Stromal cell of bone marrow (primary cell): Measurements from ENCODE around the gene TUBA3E.
"Not testable (repeated sequence)": the region's sequence is repeated elsewhere in the genome, so short reads cannot be mapped to it uniquely, and the experiment has no call there.

Experiments
- DNase-seq: peaks from one replicate; pipeline ENCODE4 v3.0.0-alpha.2; 2012; ENCODE audit warnings: low read depth

The TUBA3E gene

DNA sequence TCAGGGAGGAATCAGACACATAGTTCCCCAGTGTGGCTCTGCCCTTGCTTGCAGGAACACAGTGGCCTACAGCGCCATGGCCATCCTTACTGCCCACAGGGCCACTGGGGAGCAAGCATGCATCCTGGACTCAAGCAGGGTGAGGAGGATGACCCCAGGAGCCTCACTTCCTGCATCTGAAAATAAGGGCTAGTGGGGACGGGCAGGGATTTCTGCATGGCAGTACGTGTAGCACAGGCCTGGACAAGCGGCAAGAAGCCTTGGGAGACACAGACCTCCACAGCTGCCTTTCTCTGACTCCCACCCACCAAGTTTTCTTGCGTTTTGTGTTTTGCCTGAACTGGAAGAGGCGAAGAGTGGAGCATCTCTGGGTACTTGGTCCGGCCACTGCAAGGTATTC, 35.8 kb downstream of the TUBA3E start:
- not testable (repeated sequence) for DNase-seq

DNA sequence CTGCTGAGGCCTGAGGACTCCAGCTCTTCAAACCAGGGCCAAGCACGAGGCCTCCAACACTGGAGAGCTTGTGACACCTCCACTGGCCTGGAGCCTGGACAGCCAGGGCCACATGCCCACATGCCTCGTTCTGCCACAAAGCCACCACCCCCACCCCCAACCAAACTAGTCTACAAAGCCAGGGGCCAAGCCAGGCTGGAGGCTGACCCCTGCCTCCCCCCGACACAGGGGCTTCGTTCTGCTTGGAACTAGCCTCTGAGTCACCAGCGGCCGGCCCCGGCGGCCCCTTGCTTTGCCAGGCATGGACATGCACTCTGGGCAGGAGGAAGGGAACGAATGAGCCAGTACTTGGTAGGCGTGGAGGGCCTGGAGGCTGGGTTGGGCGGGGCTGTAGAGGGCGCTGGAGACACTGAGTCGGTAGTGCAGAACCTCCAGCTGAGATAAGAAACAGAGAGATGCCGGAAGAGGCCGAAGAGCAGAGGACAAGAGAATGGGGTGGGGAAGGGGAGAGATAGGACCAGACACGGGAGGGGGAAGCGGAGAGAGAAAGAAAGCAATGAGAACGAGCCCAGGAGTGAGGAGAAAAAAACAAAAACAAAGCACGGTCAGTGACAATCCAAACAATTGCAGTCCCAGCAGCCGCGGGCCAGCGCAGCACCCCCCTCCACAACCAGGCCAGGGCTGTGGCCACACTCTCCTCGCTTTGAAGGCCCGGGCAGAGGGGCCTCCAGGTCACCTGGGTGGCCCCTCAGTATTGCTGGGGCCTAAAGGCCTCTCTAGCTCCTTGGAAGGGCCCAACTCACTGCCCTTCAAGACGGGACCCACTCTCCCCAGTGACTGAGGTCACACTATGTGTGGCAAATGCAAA, 37.2 kb downstream of the TUBA3E start:
- DNase-seq: not testable (repeated sequence)

DNA sequence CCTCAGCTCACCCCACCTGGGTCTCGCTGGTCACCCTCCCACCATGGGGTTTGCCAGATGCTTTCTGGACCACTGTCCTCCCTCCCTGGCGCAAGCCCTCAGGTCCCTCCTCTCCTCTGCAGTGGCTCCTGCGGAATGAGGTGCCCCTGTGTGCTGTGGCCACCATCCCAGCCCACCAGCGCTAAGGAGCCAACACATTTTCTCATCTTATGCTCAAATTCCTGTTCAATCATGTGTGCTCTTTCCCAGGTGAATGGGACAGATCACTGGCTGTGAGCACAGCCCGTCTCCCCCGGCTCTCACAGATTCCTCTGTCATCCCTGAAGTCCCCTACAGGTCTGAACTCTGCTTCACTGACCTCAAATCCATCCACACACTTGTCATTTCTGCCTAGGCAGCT, 38.1 kb downstream of the TUBA3E start:
- DNase-seq: no peak

DNA sequence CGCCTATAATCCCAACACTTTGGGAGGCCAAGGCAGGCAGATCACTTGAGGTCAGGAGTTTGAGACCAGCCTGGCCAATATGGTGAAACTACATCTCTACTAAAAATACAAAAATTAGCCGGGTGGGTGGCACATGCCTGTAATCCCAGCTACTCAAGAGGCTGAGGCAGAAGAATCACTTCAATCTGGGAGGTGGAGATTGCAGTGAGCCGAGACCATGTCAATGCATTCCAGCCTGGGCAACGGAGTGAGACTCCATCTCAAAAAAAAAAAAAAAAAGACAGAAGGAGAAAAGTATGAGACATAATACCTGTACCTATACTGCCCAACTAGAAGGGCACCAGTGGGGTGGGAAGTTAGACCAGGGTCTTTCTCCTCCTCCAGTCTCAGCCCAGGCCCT, 38.9 kb downstream of the TUBA3E start:
- not testable (repeated sequence) for DNase-seq

DNA sequence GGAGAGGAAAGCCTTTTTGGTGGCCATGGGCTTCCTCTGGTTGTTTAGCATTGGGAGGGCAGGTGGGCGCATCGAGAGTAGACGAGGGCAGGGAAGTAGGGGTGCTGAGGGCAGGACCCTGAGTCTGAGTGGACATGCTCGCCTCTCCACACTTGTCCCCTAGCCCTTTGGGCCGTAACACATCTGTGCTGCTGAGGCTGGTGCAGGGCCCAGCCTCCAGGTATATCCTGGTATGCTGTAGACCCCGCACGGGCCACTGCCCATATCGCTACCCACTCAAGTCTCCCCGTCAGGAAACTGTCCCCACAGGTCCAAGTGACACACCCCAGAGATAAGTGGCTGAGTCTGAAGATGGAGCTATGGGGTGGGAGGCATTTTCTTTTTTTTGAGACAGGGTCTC, 39.6 kb downstream of the TUBA3E start:
- no peak for DNase-seq

DNA sequence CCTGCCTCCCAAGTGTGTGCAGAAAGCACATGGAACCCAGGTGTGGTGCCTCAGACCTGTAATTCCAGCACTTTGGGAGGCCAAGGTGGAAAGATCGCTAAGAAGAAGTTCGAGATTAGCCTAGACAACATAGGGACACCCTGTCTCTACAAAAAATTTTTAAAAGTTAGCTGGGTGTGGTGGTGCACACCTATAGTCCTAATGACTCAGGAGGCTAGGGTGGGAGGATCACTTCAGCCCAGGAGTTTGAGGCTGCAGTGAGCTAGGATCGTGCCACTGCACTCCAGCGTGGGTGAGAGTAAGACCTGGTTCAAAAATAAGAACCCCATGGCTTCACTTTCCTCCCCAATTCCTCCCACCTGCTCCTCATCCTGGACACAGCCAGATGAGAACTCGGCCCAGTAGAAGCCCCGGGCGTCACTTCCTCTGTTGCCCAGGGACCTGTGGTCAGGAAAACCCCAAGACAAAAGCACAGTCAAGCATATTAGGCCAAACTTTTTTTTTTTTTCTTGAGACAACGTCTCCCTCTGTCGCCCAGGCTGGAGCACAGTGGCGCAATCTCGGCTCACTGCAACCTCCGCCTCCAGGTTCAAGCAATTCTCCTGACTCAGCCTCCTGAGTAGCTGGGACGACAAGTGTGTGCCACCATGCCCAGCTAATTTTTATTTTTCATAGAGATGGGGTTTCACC, 40.3 kb downstream of the TUBA3E start:
- DNase-seq: not testable (repeated sequence)

DNA sequence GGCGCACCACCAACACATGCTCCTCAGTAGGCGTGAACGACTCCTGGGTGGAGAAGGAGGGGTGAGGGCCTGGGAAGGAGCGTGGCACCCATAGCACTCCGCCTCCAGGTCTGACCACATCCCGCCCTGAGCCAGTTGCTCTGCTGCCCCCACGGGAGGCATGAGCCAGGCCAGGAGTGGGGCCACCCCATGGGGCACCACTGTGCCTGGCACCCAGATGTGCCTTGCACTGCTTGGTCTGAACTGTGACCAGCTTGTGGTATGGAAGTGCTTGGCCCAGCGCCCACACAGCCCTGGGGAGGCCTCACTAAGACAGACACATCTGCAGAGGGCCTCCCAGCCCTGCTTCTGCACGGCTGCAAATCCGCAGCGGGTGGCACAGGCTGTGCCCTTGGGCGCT, 40.9 kb downstream of the TUBA3E start:
- not testable (repeated sequence) for DNase-seq

DNA sequence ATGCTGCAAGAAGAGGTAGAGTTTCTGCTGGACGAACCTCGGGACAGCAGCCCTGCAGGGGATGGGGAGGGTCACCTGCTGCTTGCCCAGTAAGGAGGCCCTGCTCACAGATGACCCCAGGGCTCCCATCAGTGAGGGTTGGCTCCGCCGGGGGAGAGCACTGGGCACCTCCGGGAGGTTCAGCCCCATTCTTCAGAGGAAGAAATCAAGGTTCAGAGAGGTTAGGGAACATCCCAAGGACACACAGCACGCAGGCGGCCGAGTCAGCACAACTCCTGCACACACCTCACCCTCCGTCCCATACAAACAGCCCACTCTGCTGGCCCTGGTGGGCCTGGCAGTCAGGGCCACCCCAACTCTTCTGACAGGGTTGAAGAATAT, 41.6 kb downstream of the TUBA3E start:
- DNase-seq: no peak

DNA sequence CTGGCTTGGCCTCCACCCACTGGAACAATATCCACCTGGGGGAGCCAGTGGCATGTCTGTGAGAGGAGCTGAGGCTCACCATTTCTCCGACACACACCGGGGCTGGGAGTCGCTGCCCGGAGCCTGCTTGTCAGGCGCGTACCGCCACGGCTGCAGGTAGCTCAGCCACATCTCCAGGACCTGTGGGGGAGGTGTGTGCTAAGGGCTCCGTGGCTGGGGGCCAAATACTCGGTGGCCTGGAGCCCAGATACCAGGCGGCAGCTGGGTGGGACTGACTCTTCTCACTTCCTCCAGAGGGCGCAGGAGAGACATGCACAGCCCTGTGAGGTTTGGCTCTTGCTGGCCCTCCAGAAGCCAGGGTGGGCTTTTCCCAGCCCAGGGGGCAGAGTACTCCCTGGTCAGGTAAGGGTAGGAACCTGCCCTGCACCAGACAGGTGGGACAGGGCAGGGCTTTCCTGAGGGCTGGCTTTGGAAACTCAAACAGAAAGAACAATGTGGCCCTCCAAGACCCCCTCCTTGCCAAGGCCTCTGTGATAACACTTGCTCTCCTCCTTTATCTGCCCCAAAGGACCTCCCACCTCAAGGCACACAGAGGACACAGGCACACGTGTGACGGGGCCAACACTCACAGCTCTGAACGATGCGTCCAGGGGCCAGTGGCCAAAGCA, 42.1 kb downstream of the TUBA3E start:
- peak; percentile 8 for DNase-seq

DNA sequence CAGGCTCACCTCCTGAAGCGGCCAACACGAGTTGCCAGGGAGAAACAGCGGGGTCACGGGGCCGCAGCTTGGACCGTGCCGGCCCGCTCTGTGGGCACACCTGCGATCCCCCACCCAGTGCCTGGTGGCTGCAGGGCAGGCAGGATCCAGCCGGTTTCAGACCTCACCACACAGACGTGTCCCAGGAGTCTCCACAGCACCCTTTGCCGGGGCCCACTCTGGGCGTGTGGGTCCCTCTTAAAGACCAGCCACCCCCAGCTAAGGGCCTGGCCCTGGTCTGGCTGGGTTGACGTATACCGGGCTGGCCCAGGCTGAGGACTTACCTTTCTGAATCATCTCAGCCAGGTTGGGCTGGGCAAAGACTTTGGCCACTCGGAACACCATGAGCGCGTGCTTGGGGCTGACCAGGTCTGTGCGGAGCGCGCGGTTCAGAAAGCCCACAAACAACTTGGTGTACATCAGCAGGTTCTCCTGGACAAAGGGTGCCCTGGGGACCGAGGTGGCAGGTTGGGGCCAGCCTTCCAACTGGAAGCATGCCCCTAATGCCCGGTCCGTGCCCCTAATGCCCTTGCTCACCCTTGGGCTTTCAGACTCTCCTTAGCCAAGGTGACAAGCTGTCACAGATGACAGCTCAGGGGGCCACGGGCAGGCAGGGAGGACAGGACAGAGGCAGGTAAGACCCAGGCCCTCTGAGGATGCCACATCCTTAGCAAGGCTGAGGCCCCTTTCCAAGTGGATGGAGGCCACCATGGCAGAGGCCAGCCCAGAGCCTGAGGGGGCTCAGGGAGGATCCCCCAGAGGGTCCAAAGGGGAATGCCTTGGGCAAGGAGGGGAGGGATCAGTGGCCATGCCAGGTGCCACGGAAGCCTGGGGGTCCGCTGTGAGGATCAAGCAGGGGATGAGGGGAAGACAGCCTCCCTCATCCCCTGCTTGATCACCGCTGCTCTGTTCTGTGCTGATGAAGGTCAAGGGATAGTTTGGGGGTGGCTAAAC, 43.2 kb downstream of the TUBA3E start:
- DNase-seq: no peak

DNA sequence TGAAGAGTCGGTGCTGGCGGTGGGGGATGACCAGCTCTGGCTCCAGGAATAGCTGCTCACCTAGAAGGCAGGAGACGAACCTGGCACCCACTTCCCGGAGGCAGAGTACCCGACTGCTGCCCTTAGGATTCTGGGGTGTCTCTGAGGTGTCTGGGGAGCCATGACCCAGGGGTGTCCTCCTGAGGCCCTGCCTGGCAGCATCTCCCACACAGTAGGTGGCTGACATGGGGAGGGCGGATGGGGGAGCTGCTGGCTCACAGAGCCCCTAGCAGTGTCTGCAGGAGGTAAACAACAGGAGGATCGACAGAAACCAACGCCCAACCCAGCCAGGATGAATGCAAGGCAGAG, 43.8 kb downstream of the TUBA3E start:
- DNase-seq: not testable (repeated sequence)

DNA sequence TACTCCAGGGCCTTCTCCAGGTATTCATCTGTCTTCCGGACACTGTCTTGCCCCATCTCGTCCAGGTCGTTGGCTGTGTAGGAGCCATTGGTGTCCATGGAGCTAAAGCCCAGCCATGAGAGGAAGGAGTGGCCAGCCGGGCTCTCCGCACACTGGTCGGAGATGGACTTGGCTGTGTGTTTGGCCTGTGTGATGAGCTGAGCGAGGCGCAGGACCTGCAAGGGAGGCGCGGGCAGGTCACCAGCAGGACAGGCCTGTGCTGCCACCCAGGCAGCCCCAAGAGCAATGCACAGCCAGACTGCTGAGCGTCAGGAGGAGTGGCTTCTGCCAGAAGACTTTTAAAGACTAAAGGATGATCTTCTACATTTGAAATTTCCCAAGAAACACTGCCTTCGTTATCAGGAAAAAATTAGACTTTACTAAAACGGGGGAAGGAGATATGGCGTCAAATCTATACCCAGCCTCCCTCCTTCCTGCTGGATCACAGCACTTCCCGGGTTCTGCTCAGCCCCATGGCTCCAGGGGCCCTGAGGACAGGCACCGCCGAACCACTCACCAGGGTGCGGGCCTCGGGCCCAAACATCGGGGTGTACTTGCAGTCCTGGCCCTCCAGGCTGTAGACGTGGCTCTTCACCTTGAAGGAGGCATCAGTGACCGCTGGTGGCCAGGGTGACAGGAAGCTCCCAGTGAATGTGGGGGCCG, 44.4 kb downstream of the TUBA3E start:
- DNase-seq: not testable (repeated sequence)

DNA sequence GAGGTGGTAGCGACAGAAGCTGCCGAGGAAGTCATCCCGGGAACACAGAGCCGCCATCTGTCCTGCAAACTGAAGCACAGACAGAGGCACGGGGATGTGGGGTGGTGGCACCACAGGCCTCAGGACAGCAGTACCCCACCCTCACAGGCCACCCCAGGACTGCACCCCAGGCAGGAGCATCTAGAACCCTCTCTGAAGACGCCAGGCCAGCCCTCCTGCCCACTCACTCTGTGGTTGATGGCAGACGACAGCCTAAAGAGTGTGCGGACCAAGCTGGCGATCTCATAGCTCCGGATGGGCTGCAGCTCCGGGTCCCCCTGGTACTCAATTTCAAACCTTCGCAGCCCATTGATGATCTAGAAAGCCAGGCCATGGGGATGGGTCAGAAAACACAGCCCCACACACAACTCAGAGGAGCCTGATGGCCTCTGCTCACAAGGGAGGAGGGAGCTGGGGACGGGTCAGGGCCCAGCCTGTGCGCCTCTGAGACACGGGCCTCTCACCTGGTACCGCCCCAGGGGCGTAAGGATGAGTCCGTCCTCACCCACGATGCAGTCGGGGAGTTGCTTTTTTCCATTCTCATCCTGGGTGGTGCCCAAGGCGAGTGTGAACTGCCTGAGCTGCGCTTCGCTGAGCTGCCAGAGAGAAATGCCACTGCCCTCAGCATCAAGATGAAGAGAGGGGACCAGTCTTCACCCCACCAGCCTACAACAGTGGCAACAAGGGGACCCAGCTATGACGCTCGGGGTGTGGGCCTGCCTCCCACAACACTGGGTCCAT, 45.2 kb downstream of the TUBA3E start:
- no peak for DNase-seq

DNA sequence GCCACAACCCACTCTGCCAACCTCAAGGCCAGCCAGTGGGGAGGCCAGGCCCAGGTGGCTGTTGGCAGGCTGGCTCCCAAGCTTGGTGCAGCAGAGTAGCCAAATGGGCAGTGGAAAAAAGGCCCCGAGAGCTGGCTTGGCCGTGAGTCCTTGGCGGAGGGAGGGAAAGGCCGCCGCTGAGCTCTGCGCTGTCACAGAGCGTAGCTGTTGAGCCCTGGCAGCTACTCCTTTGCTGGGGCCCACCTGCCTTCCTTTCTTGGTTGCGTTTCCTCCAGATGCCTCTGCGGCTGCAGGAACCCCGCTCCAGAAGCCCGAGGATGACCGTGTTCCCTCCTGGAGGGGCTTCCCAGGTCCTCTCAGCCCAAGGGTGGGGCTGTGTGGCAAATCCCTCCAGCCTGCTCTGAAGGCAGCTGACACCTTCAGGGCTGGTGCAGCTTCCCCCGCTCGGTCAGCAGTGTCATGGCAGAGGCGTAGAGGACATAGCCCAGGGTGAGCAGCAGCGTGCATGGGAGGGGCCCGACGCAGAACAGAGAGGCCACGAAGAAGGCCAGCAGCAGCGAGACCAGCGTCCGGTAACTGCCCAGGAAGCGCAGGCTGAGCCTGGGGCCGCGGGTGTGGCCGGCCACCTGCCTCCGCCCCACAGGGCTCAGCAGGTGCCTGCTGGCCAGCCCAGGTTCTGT, 46.0 kb downstream of the TUBA3E start:
- not testable (repeated sequence) for DNase-seq

DNA sequence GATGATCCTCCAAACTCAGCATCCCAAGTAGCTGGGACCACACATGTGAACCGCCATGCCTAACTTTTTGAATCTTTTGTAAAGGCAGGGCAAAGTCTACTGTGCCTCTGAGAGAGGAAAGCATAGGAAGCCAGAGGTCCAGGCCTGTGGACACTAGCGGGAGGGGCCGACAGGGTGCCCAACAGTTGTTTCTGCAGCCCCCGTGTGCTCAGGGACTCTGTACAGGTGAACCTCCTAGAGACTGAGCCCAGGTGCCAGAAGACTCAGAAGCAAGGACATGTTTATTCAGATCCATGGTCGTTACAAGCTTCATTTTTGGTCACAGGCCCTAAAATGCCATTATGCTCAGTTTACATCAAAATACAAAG, 47.1 kb downstream of the TUBA3E start:
- DNase-seq: not testable (repeated sequence)

DNA sequence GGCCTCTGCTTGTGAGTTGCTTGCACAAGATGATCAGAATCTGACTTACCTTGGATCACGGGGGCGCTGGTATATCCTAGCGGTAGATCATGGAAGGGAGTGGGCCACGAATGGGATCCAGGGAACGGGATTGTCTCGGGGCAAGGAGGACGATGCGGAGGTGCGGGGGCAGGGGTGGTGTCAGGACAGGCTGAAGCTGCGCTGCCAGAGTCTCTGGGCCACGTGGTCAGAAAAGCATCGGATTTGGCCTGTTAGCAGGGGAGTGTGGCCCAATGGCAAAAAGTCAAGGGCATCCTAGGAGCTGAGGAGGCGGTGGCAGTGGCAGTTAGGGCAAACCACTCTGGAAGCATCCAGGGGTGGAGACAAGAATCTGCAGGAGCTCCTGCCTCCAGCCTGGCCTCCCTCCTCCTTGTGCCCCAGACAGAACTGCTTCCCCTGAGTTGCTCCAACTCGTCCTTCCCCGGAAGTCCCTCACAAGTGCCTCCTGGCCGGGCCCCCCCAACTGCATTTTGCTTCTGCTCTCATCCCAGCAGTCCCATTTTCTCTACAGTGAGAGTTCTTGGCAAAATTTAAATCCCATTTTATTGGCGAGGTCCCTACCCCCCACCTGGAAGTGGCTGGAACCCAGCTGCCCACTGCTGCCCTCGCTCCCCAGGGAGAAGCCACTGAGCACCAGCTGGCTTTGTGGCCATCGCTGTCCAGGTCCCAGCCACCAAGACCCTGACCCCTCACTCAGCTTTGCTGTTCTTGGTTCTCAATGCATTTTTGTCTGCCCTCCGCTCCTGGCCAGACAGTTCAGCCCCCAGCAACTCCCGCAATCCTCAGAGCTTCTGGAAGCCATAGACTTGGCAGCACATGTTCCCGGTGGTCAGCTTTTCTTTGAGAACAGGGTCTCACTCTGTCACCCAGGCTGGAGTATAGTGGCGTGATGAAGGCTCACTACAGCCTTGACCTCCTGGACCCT, 47.8 kb downstream of the TUBA3E start:
- DNase-seq: no peak

DNA sequence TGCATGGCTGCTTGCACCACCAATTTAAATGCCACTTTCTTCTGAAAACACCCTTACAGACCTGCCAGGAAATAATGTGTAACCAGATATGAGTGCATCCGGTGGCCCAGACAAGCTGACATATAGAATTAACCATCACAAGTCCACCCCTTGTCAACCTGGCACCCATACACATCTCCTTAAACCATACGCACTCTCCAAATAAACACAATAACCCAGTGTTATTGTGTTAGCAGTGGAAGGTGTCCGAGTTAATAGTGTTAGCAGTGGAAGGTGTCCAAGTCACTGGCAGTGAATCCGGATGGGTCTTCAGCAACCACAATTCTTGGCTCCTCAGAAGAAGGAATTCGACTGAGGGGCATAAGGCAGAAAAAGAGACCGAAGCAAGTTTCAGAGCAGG, 49.7 kb downstream of the TUBA3E start:
- DNase-seq: not testable (repeated sequence)

DNA sequence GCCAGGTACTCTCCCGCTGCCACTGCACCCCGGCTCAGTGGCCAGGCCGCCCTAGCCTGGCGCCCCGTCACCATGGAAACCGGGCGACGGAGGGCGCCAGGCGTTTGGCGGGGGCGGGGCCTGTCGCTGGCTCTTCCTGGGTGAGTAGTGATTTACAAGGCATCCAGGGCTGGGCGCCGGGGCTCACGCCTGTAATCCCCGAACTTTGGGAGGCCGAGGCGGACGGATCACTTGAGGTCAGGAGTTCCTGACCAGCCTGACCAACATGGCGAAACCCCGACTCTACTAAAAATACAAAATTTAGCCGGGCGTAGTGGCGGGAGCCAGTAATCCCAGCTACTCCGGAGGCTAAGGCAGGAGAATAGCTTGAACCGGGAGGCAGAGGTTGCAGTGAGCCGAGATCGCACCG, 53.2 kb downstream of the TUBA3E start, which contains the start of gene CCDC74B:
TSS of gene CCDC74B (minus strand) at position 107 of the 409 bp plus-strand sequence. CDS start 116 bp downstream, outside the sequence.
- DNase-seq: peak; percentile 19
